ENCODE measurements around the gene ZNRF3.

- TF ChIP-seq CTCF (IDR thresholded peaks at IDR 0.05), result no peak
- TF ChIP-seq EP300 (IDR thresholded peaks at IDR 0.05), result no peak
- no peak for TF ChIP-seq POLR2AphosphoS5 (IDR thresholded peaks at IDR 0.05)
- no peak for TF ChIP-seq POLR2A (IDR thresholded peaks at IDR 0.05)
Observed at GRCh38 chr22:29079218-29079901, 196.0 kb downstream of the ZNRF3 start.
